Kidney tubule cell (primary cell): Measurements from ENCODE around the gene VWF.
"Not testable (repeated sequence)": the region's sequence is repeated elsewhere in the genome, so short reads cannot be mapped to it uniquely, and the experiment has no call there.

Source experiments
- DNase-seq: peaks from one replicate; pipeline ENCODE4 v3.0.0-alpha.2; 2018; ENCODE audit warnings: low spot score

Gene VWF

DNA sequence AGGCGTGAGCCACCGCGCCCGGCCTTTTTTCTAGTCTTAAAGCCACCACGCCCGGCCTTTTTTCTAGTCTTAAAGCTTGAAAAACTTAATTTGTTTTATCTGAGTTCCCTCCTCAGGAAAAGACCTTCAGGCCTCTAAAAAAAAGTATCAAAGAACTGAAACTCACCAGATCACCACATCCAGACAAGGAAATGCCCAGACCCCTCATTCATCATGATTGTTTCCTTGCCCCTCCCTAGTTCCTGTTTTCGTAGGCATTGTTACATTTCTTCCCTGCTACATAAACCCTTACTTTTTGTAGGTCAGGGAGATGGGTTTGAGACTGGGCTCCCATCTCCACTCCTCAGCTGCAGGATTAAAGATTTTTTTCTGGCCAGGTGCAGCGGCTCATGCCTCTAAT lies 21.1 kb upstream of the VWF start:
- no peak for DNase-seq

DNA sequence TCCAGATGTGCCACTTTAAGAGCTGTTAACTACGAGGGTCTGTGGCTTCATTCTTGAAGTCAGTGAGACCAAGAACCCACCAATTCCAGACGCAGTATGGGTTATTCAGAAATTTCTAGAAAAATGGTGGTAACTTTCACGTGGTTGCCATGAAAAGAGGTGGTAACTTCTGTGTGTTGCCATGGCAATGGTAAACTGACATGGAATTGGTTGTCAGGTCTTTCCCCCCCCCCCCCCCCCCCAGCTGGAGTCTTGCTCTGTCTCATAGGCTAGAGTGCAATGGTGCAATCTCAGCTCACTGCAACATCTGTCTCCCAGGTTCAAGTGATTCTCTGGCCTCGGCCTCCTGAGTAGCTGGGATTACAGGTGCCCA lies 18.8 kb upstream of the VWF start:
- DNase-seq: no peak

DNA sequence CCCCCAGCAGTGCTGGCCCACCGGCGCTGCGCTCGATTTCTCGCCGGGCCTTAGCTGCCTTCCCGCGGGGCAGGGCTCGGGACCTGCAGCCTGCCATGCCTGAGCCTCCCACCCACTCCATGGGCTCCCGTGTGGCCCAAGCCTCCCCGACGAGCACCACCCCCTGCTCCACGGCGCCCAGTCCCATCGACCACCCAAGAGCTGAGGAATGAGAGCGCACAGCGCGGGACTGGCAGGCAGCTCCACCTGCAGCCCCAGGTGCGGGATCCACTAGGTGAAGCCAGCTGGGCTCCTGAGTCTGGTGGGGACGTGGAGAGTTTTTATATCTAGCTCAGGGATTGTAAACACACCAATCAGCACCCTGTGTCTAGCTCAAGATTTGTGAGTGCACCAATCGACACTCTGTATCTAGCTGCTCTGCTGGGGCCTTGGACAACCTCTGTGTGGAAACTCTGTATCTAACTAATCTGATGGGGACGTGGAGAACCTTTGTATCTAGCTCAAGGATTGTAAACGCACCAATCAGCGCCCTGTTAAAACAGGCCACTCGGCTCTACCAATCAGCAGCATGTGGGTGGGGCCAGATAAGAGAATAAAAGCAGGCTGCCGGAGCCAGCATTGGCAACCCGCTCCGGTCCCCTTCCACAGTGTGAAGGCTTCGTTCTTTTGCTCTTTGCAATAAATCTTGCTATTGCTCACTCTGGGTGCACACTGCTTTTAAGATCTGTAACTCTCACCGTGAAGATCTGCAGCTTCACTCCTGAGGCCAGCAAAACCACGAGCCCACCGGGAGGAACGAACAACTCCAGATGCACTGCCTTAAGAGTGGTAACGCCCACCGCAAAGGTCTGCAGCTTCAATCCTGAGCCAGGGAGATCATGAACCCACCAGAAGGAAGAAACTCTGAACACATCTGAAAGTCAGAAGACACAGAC lies 18.2 kb upstream of the VWF start:
- DNase-seq: not testable (repeated sequence)

DNA sequence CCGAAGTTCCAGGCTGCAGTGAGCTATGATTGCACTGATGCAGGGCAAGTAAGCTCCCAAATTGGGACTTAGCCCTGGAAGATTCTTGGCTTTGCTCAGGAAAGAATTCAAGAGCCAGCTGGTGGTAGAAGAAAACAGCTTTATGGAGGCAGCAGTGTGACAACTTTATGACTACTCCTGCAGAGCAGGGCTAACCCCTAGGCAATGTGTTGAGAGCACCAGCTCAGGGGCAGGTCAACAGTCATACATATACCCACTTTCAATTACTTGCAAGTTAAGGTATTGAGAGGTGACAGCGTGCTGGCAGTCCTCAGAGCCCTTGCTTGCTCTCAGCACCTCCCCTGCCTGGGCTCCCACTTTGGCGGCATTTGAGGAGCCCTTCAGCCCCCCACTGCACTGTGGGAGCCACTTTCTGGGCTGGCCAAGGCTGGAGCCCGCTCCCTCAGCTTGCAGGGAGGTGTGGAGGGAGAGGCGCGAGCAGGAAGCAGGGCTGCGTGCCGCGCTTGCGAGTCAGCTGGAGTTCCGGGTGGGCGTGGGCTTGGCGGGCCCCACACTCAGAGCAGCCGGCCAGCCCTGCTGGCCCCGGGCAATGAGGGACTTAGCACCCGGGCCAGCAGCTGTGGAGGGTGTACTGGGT lies 17.4 kb upstream of the VWF start:
- not testable (repeated sequence) for DNase-seq

DNA sequence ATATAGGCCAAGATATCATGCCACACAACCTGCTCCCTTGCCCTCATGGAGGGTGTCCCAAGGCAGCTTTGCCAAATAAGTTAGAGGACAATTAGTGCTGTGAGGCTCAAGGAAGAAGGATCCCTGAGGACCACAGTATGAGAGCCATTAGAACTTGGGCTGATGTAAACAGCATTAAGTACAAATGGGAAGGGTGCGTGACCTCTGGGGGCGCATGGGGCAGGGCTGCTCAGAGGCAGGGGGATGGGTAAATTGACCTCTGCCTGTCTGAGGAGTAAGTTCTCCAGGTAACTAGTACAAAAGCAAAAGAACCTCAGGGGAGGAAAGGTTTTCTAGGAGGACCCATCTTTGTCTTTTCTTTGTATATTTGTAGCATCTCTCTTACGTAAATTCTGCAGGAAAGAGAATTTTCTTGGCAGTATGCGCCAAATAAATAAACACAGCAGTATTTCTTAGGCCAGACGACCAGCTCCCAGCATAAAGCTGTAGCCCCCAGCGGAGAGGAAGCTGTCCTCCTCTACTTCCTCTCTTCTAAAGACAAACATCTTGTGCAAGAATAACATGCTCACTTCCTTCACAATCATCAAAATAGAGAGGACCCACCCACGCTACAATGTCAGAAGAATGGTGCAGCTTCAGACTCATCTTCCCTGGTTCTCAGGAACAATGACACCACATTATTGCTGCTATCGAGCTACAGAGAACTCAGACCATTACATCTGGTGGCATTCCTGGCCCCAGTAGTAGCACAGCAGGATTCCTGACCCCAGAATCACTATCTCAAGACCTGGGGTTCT lies 16.4 kb upstream of the VWF start:
- no peak for DNase-seq

DNA sequence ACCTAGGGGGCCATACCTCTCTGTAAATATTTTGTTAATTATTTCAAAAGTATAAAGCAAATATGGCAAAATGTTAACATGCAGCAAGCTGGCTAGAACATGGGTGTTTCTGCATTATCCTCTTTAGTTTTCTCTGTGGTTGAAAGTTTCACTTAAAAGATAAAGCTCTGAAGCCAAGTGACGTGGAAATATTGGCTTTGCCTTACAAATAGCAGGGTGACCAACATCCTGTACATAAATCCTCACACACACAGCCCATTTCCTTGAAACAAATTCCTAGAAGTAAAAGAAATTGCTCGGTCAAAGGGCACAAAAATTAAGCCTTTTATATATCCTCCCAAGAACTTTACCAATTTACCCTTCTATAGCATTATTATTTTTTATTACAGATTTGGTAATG lies 10.6 kb upstream of the VWF start:
- DNase-seq: no peak

DNA sequence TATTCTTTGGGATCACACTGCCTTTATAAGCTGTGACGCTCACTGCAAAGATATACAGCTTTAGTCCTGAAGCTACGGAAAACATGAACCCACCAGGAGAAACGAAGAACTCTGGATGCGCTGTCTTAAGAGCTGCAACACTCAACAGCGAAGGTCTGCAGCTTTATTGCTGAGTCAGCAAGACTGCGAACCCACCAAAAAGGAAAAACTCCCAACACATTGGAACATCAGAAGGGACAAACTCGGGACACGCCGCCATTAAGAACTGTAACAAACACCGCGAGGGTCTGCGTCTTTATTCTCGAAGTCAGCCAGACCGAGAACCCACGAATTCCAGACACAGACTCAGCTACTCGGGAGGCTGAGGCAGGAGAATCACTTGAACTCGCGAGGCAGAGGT lies 9.2 kb upstream of the VWF start:
- DNase-seq: no peak

DNA sequence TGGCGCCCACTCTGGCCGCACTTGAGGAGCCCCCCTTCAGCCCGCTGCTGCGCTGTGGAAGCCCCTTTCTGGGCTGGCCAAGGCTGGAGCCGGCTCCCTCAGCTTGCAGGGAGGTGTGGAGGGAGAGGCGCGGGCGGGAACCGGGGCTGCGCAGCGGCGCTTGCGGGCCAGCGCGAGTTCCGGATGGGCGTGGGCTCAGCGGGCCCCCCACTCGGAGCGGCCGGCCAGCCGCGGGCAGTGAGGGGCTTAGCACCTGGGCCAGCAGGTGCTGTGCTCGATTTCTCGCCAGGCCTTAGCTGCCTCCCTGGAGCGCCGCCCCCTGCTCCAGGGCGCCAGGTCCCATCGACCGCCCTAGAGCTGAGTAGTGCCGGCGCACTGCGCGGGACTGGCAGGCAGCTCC lies 8.0 kb upstream of the VWF start:
- DNase-seq: no peak

DNA sequence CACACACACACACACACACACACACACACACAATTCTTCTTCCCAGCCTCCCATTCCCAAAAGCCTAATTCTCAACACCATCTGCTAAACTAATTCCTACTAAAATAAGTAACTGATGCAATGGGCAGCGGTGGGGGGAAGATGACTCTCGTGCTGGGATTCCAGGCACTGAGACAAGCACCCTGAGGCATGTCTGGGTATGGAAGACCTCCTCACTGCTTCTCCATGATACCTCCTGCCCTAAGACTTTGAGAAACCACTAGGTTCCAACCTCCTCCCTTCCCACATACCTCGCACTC lies 789 bp upstream of the VWF start:
- no peak for DNase-seq

DNA sequence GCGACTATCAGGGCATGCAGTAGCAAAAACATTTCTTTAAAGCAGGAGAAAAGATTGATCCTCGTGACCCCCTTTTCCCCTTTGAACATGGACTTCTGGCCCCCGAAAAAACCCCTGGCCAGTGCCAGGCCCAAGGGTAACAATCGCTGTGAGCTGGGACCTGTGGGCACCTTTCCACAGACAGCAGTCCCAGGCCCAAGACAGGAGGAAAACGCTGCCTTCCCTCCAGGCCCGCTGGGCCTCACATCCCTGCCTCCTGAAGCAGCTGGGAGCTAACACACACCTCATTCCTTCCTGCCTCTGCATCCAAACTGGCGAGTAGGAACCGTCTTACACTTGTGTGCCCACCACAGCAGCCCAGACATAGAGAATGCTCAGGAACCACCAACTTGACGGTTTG lies 1.2 kb downstream of the VWF start:
- DNase-seq: no peak

DNA sequence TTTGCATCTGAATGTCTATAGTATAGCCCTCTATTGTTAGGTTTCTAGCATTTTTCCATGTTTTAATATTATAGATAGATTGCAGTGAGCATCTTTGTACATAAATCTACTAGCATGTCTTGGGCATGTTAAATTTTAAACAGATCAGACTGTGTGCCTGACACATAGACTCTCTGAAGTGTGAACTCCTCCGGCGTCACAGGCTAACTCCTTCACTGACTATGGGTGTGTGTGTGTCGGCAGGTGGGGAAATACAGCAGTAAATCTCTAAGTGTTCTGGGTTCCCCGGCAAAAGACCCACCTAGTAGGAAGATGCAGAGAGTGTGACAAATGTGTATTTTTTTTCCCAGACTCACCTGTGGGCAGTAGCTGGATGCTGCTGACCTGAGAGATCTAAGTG lies 2.3 kb downstream of the VWF start:
- DNase-seq: peak; percentile 57

DNA sequence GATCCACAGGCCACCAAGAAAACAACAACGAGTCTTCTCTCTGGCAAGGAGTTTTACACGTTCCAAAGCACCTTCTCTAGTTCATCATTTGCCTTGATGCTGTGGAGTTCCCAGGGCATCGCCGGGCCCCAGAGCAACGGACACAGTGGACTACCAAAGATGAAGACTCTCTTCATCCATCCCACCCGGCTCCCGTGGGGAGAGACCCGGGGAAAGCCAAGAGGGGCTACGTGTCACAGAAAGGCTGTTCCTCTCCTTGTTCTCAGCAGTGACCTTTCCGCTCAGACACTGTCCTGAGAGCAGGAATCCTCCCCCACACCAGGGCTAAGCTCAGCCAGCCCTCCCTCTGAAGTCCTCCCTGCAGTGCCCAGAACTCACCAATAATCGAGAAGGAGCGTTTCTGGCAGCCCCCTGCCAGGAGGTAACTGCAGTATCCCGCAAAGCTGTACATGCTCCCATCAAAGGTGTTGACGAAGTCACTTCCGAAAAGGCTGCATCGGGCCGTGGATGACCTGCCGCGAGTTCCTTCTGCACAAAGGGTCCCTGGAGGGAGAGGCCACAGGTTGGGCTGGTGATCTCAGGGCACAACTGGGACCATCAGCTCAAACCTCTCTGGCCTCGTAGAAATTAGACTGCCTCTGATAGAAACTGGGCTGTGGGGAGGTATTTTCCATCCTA lies 3.5 kb downstream of the VWF start:
- DNase-seq: no peak

DNA sequence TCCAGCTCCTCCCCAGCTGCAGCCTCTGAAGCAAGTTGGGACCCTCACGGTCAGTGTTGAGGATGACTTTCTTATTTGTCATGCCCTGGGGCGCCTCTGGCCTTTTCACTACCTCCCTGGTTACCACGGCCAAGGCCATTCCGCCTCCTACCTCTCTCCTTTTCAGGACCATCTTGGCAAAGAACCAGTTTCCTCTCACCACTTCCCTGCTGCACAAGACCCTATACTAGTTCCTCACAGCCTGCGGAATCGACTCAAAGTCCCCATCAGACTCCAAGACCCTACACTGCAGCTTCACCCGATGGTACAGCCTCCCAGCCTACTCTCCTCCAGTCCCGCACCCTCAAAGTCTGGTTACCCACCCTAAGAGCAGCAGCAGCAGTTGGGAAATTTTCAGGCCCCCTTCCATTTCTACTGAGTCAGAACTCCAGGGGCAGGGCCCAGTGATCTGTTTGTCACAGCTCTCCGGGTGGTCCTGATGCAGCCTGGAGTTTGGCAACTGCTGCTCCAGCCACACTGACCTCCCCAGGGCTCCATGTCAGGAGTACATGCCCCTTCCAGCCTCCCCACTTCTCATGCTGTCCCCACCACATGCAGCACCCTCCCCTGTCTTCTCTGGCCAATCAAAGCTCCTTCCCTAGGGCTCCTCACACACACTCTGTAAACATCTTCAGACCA lies 5.4 kb downstream of the VWF start:
- no peak for DNase-seq

DNA sequence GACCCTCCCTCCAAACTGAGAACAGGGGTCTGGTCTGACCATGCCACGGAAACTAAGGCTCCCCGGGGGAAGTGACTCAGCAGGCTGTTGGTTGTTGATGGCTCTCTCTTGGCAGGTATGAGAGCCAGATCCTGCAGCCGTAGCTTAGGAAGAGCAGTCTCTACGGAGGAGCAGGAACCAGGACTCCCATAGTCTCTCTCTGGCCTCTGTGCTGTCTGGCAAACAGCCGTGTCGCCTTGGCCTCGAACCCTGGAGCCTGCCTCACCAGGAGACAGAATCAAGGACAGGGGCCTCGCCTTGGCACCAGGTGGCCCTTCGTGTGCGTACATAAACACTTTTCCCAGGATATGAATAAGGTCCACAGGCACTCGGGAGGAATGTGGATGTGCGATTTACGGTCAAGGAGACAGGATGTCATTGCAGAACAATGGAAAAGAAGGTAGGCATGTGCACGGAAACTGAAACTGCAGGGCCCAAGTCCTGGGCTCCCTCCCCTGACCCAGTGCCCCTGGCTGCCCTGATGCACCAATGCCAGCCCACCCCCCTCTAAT lies 7.9 kb downstream of the VWF start:
- peak; percentile 55 for DNase-seq

DNA sequence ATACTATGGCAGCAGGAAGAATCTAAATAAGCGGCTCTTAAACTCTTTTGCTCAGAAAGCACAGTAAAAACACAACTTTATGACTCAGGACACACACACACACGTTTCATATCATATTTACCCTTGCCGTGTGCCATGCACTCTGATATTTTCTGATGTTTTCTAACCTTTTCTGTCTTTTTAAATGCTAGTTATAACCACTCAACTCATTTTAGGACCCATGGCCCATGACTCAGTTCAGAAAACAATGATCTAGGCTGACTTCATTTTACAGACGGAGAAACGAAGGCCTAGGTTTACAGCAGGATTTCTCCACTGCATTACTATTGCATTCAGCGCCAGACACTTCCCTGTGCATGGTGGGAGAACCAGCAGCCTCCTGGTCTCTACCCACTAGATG lies 9.1 kb downstream of the VWF start:
- DNase-seq: no peak

DNA sequence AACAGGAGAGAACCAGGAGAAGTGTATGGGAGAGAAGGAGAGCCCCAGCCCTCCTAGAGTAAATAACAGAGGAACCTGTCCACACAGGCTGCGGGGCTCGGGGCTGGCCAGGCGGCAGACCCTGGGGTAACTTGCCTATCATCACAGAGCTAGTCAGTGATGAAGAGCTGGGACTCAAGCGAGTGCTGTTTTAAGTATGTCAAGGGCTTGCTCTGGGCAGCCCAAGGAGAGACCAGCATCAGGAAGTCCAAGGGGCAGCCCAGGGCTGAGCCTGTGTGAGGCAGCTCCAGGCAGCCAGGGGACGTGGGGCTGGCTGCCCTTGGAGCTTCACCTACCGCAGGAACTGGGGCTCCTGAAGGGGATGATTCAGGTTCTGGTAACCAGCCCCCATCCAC lies 10.0 kb downstream of the VWF start:
- DNase-seq: no peak

DNA sequence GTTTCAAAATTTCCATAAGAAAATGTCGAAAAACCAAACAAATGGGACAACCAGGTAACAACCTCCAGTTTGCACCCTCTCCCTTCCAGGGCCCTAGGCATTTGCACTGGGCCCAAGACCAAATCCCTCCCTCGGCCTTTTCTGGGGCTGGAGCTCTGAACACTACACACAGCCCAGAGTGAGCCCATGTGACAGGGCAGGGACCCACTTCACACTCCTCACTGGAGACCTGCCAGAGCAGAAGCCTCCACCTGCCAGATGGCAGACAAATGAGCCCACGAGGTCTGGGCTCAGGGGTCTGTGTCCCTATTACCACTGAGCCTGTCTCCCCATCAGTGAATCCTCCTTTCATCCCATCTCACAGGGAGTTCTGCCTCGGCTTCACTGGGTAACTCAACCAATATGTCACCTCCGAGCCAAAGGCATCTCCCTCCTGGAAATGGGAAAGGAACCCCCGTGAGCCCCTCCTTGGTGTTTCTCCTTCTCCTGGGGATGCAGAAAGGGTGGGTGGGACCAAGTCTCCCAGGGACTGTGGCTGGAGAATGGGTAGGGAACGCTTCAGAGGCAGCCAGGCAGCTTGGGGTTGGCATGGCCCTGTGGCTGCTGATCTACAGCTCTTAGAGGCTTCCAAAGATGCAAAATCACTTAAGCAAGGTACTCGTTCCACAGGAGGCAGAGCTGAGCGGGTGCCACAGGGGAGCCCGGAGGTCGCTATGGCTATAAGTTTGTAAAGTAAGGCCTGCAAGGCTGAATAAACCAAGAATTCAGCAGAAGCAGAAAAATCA lies 10.6 kb downstream of the VWF start:
- DNase-seq: no peak

DNA sequence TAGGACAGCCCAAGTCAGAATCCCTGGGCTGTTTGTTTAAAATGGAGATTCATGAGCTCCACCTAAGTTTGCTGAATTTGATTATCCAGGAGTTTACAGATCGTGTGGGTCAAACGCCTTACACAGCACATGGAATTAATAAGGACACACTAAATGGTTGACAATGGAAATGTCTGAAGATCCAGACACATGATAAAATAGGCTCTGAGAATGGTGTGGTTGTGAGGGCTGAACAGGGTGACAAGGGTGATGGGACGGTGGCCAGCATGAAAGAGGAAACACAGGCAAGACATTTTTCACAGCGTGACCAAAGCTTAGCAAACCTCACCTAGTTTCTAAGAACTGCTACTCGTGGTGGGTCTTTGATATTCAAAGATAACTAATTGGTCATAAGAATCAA lies 12.5 kb downstream of the VWF start:
- no peak for DNase-seq

DNA sequence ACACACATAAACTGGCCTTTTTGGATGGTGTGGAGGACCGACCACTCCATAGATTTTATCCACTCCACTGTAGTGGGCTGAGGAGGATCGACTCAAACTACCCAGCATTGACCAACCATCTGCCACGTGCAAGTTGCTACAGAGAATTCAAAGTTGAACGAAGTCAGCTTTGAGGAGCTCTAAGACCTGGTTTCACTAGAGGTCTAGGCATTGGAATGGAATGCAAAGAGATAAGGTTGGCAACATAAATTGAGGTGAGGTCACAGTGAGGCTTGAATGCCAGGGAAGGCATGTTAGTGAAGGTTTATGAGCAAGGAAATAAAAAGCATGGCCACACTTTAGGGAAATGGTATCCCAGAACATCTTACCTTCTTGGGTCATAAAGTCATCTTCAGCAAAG lies 14.5 kb downstream of the VWF start:
- DNase-seq: peak; percentile 16

DNA sequence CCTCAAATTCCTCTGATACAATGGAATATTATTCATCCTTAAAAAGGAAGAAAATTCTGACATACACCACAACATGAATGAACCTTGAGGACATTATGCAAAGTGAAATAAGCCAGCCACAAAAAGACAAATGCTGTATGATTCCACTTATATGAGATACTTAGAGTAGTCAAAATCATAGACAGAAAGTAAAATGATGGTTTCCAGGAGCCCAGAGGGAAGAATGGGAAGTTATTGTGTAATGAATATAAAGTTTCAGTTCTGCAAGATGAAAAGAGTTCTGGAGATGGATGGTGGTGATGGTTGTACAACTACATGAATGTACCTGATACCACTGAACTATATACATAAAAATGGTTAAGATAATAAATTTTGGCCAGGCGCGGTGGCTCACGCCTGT lies 18.3 kb downstream of the VWF start:
- DNase-seq: no peak

DNA sequence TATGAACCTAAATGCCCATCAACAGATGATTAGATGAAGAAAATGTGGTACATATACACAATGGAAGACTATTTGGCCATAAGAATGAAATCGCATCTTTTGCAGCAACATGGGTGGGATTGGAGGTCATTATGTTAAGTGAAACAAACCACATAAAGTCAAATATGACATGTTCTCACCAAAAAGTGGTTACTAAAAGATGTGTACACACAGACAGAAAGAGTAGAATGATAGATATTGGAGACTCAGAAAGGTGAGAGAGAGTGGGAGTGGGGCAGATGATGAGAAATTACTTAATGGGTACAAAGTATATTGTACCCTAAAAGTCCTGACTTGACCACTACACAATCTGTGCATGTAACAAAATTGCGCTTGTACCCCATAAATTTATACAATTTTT lies 19.6 kb downstream of the VWF start:
- no peak for DNase-seq
